Cardiac fibroblast (primary cell): ENCODE results near the gene TFAP2E.

Experiments used
- DNase-seq, 2 donors: peaks; one replicate each; pipeline versions ENCODE4 v3.0.0 to v3.0.0-alpha.2; 2010; ENCODE audit warnings: low read depth in 2 of 2
- H3K4me3 ChIP-seq, 2 donors: replicated peaks in 1 of 2; 1 replicate in 1 of 2; 2 replicates in 1 of 2; pipeline ENCODE4 v1.5.1; 2011; ENCODE audit warnings: low read depth in 2 of 2, low read length in 2 of 2, mild to moderate bottlenecking in 2 of 2, moderate library complexity in 1 of 2
- CTCF ChIP-seq: IDR thresholded peaks from one replicate; pipeline ENCODE4 v1.5.1; 2011; ENCODE audit warnings: low read depth, mild to moderate bottlenecking, low read length, inconsistent platforms

TFAP2E gene

DNA sequence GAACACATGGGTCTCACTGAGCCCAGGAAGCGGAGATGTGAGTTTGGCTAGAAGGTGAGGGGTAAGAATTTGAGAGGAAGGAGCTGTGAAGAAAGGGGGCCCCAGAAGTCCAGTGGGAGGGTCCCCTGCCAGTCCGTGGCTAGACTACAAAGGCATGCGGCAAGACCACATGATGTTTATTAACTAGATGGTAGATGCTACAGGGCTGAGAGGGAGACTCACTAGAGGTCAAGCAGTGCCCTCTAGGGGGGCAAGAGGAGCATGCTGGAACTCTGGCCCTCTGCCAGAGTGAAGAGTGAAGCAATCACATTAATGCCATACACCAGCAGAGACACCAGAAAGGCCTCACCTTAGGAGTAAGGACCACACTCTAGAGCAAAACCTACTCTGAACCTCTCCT is 28.1 kb upstream of the TFAP2E start:
- DNase-seq, result peak; percentile 53 to 80
- H3K4me3 ChIP-seq, result no peak overlapping the region
- TF ChIP-seq CTCF, result no peak

- no peak for TF ChIP-seq CTCF
- no peak for DNase-seq
- no peak overlapping the region for H3K4me3 ChIP-seq
These were observed 26.5 kb upstream of the TFAP2E start for GRCh38 chr1:35546614-35547013.

- no peak overlapping the region for H3K4me3 ChIP-seq
- no peak for DNase-seq
- TF ChIP-seq CTCF, result no peak
These were observed 19.3 kb upstream of the TFAP2E start for GRCh38 chr1:35553851-35554250.

- no peak for TF ChIP-seq CTCF
- no peak overlapping the region for H3K4me3 ChIP-seq
- no peak for DNase-seq
These were observed 18.6 kb upstream of the TFAP2E start for GRCh38 chr1:35554266-35555211.

DNA sequence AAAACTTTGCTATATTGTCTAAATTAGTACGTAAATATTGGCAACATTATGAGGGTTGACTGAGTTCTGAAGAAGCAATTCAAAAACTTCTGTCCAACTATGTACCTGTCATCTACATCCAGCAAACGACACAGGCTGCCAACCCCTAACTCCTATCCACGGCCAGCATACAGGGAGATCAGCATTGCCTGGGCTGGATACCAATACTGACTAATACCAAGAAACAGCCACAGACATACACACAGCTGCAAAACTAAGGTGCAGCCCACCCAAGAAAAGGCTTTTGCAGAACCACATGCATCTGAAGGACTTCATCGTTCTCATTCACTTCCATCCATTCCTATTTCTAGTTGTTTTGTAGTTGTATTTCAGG is 17.9 kb upstream of the TFAP2E start:
- H3K4me3 ChIP-seq, result no peak overlapping the region
- no peak for TF ChIP-seq CTCF
- DNase-seq, result peak in 1 of 2 donors; percentile 44

- peak overlapping the region in 1 of 2 donors; percentile 94 for H3K4me3 ChIP-seq
- peak in 1 of 2 donors; percentile 91 for DNase-seq
- no peak for TF ChIP-seq CTCF
These were observed 17.3 kb upstream of the TFAP2E start for GRCh38 chr1:35555601-35556477.
